CD1c-positive myeloid dendritic cell (primary cell): ENCODE measurements around the gene ALMS1.
"Not testable (repeated sequence)": the region's sequence is repeated elsewhere in the genome, so short reads cannot be mapped to it uniquely, and the experiment has no call there.

Experiments
- DNase-seq: peaks from one replicate; pipeline ENCODE4 v3.0.0-alpha.2; 2016; ENCODE audit errors: extremely low spot score

Gene ALMS1

DNA sequence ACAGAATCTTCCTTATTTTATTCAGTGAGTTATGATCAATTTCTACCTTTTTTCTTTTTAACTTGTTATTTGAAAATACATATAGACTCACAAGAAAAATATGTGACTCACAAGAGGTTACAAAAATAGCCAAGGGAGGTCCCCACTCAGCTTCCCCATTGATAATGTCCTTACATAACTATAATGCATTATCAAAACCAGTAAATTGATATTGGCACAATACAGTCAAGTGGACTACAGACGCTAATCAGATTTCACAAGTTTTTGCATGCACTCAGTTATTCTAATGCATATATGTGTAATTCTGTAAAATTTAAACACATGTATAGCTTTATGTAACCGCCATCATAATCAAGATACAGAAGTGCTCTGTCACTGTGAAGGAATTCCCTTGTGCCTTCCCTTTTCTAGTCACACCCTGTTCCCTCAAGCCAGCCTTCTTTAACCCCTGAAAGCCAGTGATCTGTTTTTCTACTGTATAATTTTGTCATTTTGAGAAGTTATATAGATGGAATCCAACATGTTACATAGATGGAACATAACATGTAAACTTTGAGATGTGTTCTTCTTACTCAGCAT, 118.4 kb downstream of the ALMS1 start:
- no peak for DNase-seq

DNA sequence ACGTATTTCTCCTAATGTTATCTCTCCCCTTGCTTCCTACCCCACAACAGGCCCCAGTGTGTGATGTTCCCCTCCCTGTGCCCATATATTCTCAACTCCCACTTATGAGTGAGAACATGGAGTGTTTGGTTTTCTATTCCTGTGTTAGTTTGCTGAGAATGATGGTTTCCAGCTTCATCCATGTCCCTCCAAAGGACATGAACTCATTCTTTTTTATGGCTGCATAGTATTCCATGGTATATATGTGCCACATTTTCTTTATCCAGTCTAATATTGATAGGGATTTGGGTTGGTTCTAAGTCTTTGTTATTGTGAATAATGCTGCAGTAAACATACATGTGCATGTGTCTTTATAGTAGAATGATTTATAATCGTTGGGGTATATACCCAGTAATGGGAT, 119.2 kb downstream of the ALMS1 start:
- DNase-seq: not testable (repeated sequence)

DNA sequence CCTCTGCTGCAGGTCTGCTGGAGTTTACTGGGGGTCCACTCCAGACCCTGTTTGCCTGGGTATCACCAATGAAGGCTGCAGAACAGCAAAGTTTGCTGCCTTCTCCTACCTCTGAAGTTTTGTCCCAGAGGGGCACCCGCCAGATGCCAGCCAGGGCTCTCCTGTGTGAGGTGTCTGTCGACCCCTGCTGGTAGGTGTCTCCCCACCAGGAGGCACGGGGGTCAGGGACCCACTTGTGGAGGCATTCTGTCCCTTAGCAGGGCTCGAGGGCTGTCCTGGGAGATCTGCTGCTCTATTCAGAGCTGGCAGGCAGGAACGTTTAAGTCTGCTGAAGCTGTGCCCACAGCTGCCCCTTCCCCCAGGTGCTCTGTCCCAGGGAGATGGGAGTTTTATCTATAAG, 124.8 kb downstream of the ALMS1 start:
- not testable (repeated sequence) for DNase-seq

DNA sequence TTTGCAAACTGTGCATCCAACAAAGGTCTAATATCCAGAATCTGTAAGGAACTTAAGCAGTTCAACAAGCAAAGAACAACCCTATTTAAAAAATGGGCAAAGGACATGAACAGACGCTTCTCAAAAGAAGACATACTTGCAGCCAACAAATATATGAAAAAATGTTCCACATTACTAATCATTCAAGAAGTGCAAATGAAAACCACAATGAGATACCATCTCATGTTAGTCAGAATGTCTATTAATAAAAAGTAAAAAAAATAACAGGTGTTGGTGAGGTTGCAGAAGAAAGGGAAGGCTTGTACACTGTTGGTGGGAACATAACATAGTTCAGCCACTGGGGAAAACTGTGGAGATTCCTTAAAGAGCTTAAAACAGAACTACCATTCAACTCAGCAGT, 130.4 kb downstream of the ALMS1 start:
- no peak for DNase-seq

DNA sequence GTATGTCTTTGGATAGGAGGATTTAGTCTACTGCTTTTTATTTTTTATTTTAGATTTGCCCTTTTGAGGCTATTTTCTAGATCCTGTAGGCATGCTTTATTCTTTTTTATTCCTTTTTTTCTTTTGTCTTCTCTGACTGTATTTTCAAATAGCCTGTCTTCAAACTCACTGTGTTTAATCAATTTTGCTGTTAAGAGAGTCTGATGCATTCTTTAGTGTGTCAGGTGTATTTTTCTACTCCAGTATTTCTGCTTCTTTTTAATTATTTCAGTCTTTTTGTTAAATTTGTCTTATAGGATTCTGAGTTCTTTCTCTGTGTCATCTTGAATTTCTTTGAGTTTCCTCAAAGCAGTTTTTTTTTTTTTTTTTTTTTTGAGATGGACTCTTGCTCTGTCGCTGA, 143.1 kb downstream of the ALMS1 start:
- no peak for DNase-seq

DNA sequence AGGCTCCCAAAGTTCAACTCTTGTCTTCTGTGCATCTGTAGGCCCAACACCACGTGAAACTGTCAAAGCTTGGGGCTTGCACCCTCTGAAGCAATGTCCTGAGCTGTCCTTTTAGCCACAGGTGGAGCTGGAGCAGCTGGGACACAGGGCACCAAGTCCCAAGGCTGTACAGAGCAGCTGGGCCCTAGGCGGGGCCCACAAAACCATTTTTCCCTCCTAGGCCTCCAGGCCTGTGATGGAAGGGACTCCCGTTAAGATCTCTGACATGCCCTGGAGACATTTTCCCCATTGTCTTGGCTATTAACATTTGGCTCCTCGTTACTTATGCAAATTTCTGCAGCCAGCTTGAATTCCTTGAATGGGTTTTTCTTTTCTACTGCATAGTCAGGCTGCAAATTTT, 145.1 kb downstream of the ALMS1 start:
- DNase-seq: not testable (repeated sequence)

DNA sequence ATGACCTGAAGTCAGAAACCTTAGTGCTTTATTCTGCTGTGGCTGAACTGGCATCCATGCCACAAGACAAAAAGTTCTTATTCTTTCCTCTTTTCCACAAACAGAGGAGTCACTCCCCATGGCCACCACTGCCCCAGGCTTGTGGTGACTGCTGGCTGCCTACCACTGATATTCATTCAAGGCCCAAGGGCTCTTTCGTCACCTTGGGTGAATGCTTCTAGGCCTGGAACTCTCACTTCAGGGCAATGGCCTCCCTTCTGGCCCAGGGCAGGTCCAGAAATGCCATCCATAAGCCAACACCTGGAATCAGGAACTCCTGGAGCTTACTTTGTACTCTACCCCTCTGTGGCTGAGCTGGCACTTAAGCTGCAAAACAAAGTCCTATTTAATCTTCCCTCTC, 146.7 kb downstream of the ALMS1 start:
- DNase-seq: no peak

DNA sequence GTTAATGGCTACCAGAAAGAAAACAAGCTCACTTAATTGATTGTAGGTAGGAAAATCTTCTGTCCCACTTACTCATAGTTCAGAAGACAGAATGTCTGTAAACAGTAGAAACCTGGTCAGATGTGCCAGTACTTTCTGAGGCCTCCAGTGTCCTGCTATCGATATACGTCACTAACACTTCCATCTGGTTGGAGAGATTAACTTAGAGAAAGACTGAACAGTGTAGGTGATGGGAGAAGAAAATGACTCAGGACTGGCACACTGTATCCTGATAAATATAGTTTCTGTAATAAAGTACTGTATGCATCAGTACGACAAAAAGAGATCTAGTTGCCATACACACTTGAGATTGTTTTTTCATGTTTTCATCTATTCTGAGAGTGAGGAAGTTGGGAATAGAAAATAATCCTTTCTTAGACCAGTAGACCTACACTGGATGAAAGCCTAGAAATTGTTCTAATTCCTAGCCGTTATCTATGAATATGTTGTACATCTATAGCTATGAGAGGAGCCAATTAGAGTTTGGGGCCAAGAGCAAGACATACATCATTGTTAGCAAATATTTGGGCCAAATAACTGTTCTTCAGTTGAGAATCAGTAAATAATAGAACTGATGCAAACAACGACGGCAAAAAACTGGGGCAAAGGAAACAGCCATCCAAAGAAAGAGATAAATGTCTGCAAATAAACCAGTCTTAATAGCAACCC, 150.7 kb downstream of the ALMS1 start:
- DNase-seq: no peak

DNA sequence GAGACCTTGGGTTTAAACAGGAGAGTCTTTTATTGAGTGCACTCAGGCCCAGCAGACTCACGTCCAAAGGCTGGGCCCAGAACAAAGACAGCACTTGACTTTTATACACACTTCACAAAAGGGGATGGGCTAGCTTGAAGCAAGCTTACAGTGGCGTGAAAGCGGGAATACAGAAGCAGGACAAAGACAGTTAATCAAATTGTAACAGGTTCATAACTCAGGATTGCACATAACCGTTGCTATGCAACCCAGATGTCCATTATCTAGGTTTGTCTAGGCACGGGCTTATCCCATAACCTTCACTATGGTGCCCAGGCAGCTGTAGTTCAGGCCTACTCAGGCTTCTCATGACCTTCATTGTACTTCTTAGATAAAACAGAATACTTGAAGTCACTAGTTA, 175.2 kb downstream of the ALMS1 start:
- not testable (repeated sequence) for DNase-seq

DNA sequence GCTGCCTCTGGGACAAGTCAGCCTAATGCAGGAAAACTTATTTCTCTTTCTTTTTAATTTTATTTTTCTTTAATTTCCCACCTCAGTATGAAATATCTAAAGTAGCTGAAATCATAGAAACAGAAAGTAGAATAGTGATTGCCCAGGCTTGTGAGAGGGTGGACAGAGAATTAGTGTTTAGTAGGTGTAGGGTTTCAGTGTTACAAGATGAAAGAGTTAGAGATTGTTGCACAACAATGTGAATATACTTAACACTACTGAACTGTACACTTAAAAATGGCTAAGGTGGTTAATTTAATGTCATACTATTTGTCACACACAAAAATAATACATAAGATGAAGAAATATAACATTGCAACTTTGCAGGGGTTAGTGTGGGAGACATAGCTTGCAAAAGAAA, 175.8 kb downstream of the ALMS1 start:
- DNase-seq: no peak

DNA sequence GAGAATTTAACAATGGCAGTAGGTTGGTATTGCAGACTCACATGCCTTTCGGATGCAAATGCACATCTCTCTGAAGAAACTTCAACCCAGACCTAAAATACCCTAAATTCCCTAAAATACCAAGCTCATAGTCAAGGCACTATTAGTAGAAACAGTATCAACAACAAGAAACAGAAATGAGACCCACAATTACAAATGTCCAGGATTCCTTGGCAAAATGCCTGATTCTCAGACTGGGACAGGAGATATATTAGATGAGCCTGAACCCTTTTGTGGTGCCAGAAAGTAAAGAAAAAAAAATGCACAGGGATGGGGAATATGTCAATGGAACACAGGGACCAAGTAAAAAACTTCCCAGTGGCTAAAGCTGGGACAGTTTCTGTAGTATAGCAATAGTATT, 179.3 kb downstream of the ALMS1 start:
- no peak for DNase-seq

DNA sequence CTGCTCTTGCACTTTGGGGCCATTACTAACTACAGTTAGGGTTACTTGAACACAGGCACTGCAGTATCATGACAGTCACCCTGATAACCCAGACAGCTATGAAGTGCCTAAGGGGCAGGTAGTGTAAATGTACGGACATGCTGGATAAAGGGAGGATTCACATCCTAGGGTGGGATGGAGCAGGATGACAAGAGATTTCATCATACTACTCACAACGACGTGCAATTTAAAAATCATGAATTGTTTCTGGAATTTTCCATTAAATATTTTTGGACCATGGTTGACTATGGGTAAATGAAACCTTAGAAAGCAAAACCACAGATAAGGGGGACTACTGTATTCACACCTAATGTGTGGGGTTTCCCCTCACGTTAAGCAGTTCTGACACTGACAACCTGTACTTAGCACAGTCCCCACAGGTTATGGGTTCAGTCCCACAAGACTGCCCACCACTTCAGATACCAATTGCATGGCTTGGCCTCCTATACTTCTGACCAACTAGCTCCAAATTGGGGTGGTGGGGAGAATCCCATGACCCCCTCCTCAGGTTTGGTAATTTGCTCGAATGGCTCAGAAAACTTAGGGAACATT, 180.7 kb downstream of the ALMS1 start:
- DNase-seq: no peak

DNA sequence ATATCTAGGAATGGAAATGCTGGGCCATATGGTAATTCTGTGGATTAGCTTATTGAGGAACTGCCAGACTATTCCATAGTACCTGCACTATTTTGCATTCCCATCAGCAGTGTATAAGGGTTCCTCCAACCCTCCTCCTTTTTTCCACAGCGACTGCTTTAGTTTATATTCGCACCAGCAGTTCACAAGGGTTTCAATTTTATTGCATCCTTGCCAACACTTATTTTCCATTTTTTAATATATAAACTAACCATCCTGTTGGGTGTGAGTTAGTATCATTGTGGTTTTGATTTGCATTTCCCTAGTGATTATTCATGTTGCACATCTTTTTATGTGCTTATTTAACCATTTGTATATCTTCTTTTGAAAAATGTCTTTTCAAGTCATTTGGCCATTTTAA, 189.6 kb downstream of the ALMS1 start:
- DNase-seq: no peak

DNA sequence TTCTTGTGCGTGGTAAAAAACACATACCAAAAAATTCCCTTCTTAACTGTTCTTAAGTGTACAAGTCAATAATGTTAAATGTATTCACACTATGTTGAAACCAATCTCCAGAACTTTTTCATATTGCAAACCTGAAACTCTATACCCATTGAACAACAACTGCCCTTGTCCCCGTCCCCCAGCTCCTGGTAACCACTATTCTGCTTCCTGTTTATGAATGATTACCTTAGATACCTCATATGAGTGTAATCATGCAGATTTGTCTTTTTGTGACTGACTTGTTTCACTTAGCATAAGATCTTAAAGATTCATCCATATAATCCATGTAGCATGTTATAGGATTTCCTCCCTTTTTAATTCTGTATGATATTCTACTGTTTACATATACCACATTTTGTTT, 196.7 kb downstream of the ALMS1 start:
- DNase-seq: no peak

DNA sequence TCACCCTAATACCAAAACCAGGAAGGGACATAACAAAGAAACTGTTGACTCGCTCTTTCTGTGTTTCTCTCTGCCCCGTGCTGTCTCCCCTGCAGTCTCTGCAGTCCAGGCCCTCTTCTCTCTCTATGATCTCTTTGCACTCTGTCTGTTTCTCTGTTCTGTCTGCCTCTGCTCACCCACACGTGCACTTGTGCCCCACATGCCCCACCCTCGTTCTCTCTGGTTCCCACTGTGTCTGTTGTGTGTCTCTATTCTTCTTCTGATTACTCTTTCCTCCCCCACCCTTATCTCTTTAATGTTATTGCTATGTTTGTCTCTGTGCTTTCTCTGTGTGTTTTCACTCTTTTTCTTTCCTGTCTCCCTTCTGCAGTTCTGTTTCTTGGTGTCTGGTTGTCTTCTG, 202.5 kb downstream of the ALMS1 start:
- no peak for DNase-seq

DNA sequence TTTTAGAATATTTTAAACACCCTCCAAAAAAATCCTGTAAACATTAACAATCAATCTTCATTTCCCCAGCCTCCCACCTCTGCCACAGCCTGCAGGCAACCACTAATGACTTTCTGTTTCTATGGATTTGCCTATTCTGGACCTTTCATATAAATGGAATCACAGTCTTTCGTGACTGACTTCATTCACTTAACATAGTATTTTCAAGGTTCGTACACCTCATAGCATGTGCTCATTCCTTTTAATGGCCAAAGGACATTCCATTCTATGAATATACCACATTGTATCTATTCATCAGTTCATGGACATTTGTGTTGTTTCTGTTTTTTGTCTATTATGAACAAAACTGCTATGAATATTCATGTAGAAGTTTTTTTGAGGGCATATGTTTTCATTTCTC, 208.0 kb downstream of the ALMS1 start:
- no peak for DNase-seq

DNA sequence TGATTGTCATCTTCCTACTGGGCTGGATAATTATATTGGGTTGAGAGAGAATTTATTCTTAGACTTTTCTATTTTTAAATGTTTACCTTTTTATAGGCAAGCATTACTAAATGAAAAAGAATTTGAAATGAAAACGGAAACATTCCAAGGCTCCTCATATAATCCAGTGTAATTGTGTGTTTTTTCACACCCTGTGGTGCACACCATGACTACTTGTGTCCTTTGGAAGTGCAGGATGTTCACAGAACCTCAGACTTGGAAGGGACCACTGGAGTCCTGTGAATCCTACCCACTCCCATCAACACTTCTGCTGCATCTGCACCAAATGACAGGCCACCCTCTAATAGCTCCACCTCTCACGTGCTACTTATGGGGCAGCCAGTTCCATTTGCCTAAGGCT, 208.6 kb downstream of the ALMS1 start:
- DNase-seq: no peak

DNA sequence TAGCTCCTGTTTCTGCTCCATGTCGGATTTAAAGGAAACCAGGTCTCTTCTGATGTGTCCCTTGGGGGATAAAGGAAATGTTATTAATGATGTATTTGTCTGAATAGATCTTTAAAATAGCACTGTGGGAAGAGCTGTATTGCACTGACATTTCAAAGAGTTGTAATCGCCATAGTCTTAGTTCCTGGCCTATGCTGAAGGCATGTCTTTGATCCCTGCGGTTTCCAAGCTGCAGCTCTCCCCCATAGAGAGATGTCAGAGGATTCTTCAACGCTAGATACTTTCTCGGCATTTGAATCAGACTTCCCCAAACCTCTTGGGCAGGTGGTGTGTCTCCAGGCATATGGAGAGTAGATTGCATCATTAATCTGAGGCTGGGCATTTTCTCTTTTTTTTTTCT, 216.1 kb downstream of the ALMS1 start:
- no peak for DNase-seq

DNA sequence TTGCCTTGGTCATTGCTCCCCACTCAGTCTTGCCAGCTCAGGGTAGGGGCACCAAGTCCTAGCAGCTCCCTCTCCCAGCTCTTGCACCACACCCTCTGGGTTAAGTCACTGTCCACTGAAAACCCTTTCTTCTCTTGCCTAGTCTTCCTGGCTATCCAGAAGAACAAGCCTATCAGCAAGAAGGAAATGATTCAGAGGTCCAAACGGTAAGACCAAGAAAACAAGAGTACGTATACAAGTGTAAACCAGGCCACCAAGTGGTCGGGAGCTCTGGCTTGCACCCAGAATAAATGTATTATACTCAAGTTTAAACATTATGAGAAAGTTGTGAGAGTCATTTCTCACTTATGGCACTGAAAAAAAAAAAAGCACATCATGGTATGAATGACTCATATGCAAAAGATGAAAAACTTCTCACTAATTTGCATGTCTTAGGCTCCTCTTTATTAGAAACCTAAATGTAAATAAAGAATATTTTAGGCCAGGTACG, 217.5 kb downstream of the ALMS1 start:
- DNase-seq: not testable (repeated sequence)

DNA sequence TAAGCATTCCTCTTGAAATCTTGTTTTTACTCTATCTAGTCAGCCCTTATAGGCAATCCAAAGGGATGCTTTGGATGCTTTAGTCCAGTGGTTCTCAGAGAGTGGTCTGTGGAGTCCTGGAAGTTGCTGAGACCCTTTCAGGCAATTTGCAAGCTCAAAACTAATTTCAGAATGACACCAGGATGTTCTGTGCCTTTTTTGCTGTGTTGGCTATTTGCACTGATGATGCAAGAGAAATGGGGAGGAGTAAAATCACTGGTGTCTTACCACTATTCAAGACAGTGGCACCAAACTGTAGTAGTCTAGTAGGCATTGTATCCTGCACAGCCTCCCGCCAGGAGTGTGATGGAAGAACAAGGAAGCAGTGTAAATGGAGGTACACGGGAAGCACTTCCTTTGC, 219.0 kb downstream of the ALMS1 start:
- DNase-seq: not testable (repeated sequence)

DNA sequence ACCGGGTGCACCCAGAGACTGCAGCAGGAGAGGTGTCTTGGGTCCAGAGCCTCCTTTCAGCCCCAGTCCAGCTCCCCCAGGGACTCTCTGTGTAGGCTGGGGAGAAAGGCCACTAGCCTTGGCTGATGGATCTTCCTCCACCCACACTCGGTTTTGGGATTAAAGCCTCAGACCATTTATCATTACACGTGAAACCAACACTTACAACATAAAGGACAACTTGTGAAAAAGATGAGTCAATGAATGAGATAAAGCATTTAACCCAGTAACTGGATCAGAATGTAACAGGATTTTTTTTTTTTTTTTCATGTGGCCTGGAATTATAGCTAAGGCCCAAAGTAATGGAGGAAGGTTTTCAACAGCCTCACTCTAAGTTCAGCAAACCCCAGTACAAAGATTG, 224.5 kb downstream of the ALMS1 start:
- no peak for DNase-seq

DNA sequence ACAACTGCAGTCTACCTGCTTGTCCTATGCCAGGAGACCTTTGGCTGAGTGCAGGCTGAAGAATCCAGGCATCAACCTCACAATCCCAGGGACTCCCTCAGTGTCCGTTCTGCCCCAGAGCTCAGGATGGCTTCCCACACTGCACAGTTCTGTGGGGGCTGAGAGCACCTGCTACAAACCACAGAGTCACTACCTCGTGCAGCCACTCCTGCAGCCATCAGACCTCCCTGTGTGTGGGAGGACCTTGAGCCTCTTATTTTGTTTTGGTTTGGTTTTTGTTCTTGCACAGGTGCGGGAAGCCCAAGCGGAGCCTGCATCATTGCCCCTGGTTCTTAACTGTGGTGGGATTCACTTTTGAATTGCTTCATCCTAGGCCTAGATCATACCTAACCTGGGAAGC, 225.6 kb downstream of the ALMS1 start:
- no peak for DNase-seq

DNA sequence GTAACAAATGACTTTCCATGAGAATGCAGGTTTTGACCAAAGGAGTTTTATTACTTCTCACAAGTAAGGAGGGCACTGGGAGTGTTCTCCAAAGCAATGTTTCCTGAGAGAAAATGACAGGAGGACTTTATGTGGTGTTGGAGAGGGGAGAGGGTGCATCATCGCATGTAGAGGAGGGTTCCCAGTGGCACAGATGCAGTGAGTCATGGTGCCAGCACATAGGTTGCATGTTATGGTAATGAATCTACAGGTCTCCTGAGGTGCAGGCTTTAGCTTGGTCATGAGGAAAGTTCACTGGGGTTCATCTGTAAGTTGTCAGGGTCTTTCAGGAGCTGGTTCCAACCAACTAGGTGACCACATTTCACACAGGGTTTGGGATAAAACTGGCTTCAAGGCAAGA, 226.2 kb downstream of the ALMS1 start:
- DNase-seq: no peak
